ENCODE measurements around the gene PLPPR1. TPM values are rescaled to one million over a fixed set of nuclear protein-coding genes. Genes with fewer than 3 reads are reported as not detected.

Gene PLPPR1
- total and polyA plus RNA-seq, 2 of the 13 experiments (the other 11 are each of a cell fraction or from before 2014, with no cell fraction given) = 16.0 to 84.7 TPM

DNA sequence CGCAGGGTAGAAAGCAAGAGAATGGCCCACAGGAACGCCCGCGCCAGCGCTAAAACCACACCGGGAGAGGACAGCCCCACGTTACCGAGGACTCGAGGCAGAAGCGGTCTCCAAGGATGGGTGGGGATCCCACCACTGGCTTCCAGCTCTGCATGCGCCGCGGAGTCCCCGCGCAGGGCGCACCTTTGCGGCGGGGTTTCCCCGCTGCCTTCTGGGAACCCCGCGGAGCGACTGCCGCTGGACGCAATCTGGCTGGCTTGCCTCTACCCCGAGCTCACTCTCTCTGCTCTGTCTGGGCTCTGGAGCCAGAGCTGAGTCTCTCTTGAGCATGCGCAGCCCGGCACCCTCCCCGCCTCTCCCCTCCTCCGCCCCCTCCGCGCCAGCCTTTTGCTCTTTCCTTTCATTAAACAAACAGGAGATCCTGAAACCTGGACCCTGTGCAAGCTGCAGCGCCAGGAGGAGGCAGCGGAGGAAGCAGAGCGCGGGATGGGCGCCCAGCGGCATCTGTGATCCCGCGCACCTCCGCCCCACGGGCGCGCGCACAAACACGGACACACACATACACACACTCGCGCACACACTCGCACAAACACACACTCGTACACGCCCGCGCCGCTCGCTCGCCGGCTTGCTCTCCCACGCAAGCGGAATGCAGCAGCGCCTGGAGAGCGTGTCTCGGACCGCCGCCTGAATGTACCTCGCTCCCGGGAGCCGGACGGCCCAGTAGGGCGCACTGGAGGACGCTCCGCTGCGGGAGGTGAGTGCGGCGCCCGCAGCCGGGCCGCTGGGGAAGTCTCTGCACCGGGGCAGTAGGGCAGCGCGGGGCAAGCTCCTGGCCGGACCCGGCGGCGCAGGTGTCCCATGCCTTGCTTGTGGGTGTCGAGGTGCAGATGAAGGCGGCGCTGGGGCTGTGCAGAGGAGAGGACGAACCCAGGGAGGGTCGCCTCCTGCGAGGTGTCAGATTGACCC is at the start of gene PLPPR1 (continued):
- TF ChIP-seq, protein P1, sequence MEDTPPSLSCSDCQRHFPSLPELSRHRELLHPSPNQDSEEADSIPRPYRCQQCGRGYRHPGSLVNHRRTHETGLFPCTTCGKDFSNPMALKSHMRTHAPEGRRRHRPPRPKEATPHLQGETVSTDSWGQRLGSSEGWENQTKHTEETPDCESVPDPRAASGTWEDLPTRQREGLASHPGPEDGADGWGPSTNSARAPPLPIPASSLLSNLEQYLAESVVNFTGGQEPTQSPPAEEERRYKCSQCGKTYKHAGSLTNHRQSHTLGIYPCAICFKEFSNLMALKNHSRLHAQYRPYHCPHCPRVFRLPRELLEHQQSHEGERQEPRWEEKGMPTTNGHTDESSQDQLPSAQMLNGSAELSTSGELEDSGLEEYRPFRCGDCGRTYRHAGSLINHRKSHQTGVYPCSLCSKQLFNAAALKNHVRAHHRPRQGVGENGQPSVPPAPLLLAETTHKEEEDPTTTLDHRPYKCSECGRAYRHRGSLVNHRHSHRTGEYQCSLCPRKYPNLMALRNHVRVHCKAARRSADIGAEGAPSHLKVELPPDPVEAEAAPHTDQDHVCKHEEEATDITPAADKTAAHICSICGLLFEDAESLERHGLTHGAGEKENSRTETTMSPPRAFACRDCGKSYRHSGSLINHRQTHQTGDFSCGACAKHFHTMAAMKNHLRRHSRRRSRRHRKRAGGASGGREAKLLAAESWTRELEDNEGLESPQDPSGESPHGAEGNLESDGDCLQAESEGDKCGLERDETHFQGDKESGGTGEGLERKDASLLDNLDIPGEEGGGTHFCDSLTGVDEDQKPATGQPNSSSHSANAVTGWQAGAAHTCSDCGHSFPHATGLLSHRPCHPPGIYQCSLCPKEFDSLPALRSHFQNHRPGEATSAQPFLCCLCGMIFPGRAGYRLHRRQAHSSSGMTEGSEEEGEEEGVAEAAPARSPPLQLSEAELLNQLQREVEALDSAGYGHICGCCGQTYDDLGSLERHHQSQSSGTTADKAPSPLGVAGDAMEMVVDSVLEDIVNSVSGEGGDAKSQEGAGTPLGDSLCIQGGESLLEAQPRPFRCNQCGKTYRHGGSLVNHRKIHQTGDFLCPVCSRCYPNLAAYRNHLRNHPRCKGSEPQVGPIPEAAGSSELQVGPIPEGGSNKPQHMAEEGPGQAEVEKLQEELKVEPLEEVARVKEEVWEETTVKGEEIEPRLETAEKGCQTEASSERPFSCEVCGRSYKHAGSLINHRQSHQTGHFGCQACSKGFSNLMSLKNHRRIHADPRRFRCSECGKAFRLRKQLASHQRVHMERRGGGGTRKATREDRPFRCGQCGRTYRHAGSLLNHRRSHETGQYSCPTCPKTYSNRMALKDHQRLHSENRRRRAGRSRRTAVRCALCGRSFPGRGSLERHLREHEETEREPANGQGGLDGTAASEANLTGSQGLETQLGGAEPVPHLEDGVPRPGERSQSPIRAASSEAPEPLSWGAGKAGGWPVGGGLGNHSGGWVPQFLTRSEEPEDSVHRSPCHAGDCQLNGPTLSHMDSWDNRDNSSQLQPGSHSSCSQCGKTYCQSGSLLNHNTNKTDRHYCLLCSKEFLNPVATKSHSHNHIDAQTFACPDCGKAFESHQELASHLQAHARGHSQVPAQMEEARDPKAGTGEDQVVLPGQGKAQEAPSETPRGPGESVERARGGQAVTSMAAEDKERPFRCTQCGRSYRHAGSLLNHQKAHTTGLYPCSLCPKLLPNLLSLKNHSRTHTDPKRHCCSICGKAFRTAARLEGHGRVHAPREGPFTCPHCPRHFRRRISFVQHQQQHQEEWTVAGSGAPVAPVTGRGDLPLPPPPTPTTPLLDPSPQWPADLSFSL (CRISPR knock-in tag; IDR thresholded peaks at IDR 0.05) = peak; percentile 95
- TF ChIP-seq MTA3 (CRISPR knock-in tag; IDR thresholded peaks at IDR 0.05) (no peak), ZNF563 (CRISPR knock-in tag; IDR thresholded peaks at IDR 0.05) (peak; percentile 67), SAFB2 (CRISPR knock-in tag; IDR thresholded peaks at IDR 0.05; ENCODE audit: borderline replicate concordance, low read depth) (no peak), SAP130 (CRISPR knock-in tag; IDR thresholded peaks at IDR 0.05; ENCODE audit: low read depth) (peak; percentile 25), RFX5 (IDR thresholded peaks at IDR 0.05; ENCODE audit: low read depth, low read length) (no peak)
- TF ChIP-seq, protein P2, sequence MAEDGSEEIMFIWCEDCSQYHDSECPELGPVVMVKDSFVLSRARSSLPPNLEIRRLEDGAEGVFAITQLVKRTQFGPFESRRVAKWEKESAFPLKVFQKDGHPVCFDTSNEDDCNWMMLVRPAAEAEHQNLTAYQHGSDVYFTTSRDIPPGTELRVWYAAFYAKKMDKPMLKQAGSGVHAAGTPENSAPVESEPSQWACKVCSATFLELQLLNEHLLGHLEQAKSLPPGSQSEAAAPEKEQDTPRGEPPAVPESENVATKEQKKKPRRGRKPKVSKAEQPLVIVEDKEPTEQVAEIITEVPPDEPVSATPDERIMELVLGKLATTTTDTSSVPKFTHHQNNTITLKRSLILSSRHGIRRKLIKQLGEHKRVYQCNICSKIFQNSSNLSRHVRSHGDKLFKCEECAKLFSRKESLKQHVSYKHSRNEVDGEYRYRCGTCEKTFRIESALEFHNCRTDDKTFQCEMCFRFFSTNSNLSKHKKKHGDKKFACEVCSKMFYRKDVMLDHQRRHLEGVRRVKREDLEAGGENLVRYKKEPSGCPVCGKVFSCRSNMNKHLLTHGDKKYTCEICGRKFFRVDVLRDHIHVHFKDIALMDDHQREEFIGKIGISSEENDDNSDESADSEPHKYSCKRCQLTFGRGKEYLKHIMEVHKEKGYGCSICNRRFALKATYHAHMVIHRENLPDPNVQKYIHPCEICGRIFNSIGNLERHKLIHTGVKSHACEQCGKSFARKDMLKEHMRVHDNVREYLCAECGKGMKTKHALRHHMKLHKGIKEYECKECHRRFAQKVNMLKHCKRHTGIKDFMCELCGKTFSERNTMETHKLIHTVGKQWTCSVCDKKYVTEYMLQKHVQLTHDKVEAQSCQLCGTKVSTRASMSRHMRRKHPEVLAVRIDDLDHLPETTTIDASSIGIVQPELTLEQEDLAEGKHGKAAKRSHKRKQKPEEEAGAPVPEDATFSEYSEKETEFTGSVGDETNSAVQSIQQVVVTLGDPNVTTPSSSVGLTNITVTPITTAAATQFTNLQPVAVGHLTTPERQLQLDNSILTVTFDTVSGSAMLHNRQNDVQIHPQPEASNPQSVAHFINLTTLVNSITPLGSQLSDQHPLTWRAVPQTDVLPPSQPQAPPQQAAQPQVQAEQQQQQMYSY (CRISPR knock-in tag; IDR thresholded peaks at IDR 0.05) = peak; percentile 75; the same call in 1 of the 2 replicates
- TF ChIP-seq, protein P3, sequence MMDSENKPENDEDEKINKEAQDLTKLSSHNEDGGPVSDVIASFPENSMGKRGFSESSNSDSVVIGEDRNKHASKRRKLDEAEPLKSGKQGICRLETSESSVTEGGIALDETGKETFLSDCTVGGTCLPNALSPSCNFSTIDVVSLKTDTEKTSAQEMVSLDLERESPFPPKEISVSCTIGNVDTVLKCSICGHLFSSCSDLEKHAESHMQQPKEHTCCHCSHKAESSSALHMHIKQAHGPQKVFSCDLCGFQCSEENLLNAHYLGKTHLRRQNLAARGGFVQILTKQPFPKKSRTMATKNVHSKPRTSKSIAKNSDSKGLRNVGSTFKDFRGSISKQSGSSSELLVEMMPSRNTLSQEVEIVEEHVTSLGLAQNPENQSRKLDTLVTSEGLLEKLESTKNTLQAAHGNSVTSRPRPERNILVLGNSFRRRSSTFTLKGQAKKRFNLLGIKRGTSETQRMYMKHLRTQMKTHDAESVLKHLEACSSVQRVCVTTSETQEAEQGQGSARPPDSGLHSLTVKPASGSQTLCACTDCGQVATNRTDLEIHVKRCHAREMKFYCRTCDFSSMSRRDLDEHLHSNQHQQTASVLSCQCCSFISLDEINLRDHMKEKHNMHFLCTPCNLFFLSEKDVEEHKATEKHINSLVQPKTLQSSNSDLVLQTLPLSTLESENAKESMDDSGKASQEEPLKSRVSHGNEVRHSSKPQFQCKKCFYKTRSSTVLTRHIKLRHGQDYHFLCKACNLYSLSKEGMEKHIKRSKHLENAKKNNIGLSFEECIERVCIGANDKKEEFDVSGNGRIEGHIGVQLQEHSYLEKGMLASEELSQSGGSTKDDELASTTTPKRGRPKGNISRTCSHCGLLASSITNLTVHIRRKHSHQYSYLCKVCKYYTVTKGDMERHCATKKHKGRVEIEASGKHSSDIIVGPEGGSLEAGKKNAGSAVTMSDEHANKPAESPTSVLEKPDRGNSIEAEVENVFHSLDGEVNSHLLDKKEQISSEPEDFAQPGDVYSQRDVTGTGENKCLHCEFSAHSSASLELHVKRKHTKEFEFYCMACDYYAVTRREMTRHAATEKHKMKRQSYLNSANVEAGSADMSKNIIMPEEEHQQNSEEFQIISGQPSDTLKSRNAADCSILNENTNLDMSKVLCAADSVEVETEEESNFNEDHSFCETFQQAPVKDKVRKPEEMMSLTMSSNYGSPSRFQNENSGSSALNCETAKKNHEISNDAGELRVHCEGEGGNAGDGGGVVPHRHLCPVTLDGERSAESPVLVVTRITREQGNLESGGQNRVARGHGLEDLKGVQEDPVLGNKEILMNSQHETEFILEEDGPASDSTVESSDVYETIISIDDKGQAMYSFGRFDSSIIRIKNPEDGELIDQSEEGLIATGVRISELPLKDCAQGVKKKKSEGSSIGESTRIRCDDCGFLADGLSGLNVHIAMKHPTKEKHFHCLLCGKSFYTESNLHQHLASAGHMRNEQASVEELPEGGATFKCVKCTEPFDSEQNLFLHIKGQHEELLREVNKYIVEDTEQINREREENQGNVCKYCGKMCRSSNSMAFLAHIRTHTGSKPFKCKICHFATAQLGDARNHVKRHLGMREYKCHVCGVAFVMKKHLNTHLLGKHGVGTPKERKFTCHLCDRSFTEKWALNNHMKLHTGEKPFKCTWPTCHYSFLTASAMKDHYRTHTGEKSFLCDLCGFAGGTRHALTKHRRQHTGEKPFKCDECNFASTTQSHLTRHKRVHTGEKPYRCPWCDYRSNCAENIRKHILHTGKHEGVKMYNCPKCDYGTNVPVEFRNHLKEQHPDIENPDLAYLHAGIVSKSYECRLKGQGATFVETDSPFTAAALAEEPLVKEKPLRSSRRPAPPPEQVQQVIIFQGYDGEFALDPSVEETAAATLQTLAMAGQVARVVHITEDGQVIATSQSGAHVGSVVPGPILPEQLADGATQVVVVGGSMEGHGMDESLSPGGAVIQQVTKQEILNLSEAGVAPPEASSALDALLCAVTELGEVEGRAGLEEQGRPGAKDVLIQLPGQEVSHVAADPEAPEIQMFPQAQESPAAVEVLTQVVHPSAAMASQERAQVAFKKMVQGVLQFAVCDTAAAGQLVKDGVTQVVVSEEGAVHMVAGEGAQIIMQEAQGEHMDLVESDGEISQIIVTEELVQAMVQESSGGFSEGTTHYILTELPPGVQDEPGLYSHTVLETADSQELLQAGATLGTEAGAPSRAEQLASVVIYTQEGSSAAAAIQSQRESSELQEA (CRISPR knock-in tag; IDR thresholded peaks at IDR 0.05; ENCODE audit: not compliant biosample characterization) = peak; percentile 41
